CD4-positive, alpha-beta T cell (primary cell): ENCODE results near the gene GDAP1L1. TPM values are rescaled to one million over a fixed set of nuclear protein-coding genes. Genes with fewer than 3 reads are reported as not detected.

ENCODE experiments used
- ATAC-seq: fragments of 200-7000 bp; cut with Tn5 transposase; one replicate; pipeline ENCODE4 v1.10.0; 2022; ENCODE audit warnings: mild to moderate bottlenecking; ENCODE audit not compliant: poor library complexity
- CTCF ChIA-PET: fragments of 350-600 bp; sonication (Branson Sonifier 250); formaldehyde crosslinking; loops from one replicate; lab custom pipeline; 2021; ENCODE audit warnings: antibody characterized with exemption, inconsistent platforms; lab: Charles Lee
- POLR2A ChIA-PET: fragments of 350-600 bp; sonication (Branson Sonifier 250); formaldehyde crosslinking; loops from one replicate; lab custom pipeline; 2021; ENCODE audit warnings: antibody characterized with exemption, inconsistent platforms; lab: Charles Lee
- DNase-seq, 14 experiments: peaks; one replicate each; pipeline ENCODE4 v3.0.0-alpha.2; 2013 to 2020; ENCODE audit warnings: mixed read lengths in 2 of 14
- H3K27ac ChIP-seq, 2 donors: one replicate each; pipeline versions ENCODE4 v1.5.1 to v1.7.0; 2013; ENCODE audit warnings: low read length in 2 of 2, low read depth in 1 of 2, mild to moderate bottlenecking in 1 of 2
- H3K27me3 ChIP-seq, 2 experiments: 1 replicate in 1 of 2; 2 replicates in 1 of 2; pipeline versions ENCODE4 v1.6.1 to v1.7.0; 2013; ENCODE audit warnings: low read length in 2 of 2, control low read depth in 1 of 2, mild to moderate bottlenecking in 1 of 2, moderate library complexity in 1 of 2; ENCODE audit not compliant: insufficient read depth in 2 of 2, control insufficient read depth in 1 of 2
- H3K36me3 ChIP-seq: one replicate; pipeline ENCODE4 v1.6.1; 2013; ENCODE audit warnings: low read length, control low read depth; ENCODE audit not compliant: insufficient read depth
- H3K4me1 ChIP-seq: one replicate; pipeline ENCODE4 v1.6.1; 2013; ENCODE audit warnings: low read length, control low read depth; ENCODE audit not compliant: insufficient read depth
- H3K4me3 ChIP-seq: one replicate; pipeline ENCODE4 v1.5.1; 2013; ENCODE audit warnings: mild to moderate bottlenecking, low read length, moderate library complexity
- H3K9me3 ChIP-seq, 2 experiments: 1 replicate in 1 of 2; 2 replicates in 1 of 2; pipeline versions ENCODE4 v1.6.1 to v1.7.0; 2013; ENCODE audit warnings: low read length in 2 of 2, mild to moderate bottlenecking in 2 of 2, control low read depth in 1 of 2, moderate library complexity in 1 of 2; ENCODE audit not compliant: control insufficient read depth in 1 of 2, insufficient read depth in 1 of 2
- H3K27ac Mint-ChIP-seq: one replicate; pipeline ENCODE4 v1.8.0; 2020; ENCODE audit warnings: mixed read lengths
- H3K27me3 Mint-ChIP-seq: one replicate; pipeline ENCODE4 v1.8.0; 2021; ENCODE audit warnings: mixed read lengths
- H3K36me3 Mint-ChIP-seq: one replicate; pipeline ENCODE4 v1.8.0; 2021; ENCODE audit warnings: low read depth, mixed read lengths
- H3K4me1 Mint-ChIP-seq: one replicate; pipeline ENCODE4 v1.8.0; 2021; ENCODE audit warnings: low read depth, mixed read lengths
- H3K4me3 Mint-ChIP-seq: one replicate; pipeline ENCODE4 v1.8.0; 2020; ENCODE audit warnings: mild to moderate bottlenecking, mixed read lengths
- H3K9me3 Mint-ChIP-seq: one replicate; pipeline ENCODE4 v1.8.0; 2020; ENCODE audit warnings: mixed read lengths
- CTCF ChIP-seq: fragments of 200-600 bp; IDR thresholded peaks from one replicate; pipeline ENCODE4 v1.8.0; 2022; ENCODE audit warnings: antibody characterized with exemption, mild to moderate bottlenecking
- intact Hi-C, 2 experiments: fragments of 100-400 bp; cut with DNase I in 1 of 2; cut with micrococcal nuclease in 1 of 2; formaldehyde crosslinking; loops; one replicate each; pipeline versions ENCODE4 v1.15.1 to v1.9.0; 2023 to 2025; cut with DNase I, micrococcal nuclease
- total RNA-seq, 174 experiments: library from RNA in 2 of 174; stranded (reverse) in 2 of 174; gene quantifications; one replicate each; pipeline ENCODE4 v1.2.3 and lab custom pipeline; 2021 to 2026

GDAP1L1 gene
- total RNA-seq, 2 experiments from 2014 or later = not detected

GRCh38 chr20:44219791-44220190, 27.3 kb upstream of the GDAP1L1 start:
- DNase-seq (no peak), ATAC-seq (no peak)
- ChIA-PET POLR2A (interaction anchor here (1.5 to 7.7 kb wide), 2 partner anchors 90 to 390 kb away, joined by 6 to 155 read pairs; partner anchors contain the start of gene FITM2), CTCF (interaction anchor here (3.6 to 8.5 kb wide), 2 partner anchors 93 to 165 kb away, joined by 14 to 241 read pairs; partner anchors contain the start of gene FITM2)
- Histone ChIP-seq H3K9me3 (no peaks in the 10 kb centered on the region), H3K4me3 (no peak overlapping the region), H3K27ac (peak overlapping the region; percentile 62 to 71), H3K4me1 (peaks cover 46% of the 10 kb centered on the region), H3K36me3 (peaks cover 4% of the 10 kb centered on the region), H3K27me3 (no peaks in the 10 kb centered on the region)
- H3K27ac Mint-ChIP-seq = peak overlapping the region; percentile 91
- no peaks in the 10 kb centered on the region for H3K9me3 Mint-ChIP-seq
- peaks cover 67% of the 10 kb centered on the region for H3K4me1 Mint-ChIP-seq
- intact Hi-C loops = loop anchor here (5.0 to 10.0 kb wide), 4 partner anchors 305 to 648 kb away; partner anchors contain the start of genes IFT52 (in 1 of the 2) and SERINC3 (in 1 of the 2)
- H3K27me3 Mint-ChIP-seq = no peaks in the 10 kb centered on the region
- no peak for TF ChIP-seq CTCF
- H3K36me3 Mint-ChIP-seq = peaks cover 10% of the 10 kb centered on the region
- H3K4me3 Mint-ChIP-seq = peak overlapping the region; percentile 80

GRCh38 chr20:44221368-44221954, 25.6 kb upstream of the GDAP1L1 start:
- H3K4me3 Mint-ChIP-seq = no peak overlapping the region
- intact Hi-C loops = no loop called here

GRCh38 chr20:44222027-44222426, 25.1 kb upstream of the GDAP1L1 start:
- Mint-ChIP-seq H3K9me3 (no peaks in the 10 kb centered on the region), H3K27me3 (no peaks in the 10 kb centered on the region), H3K27ac (peak overlapping the region; percentile 91), H3K4me3 (no peak overlapping the region), H3K4me1 (peaks cover 54% of the 10 kb centered on the region), H3K36me3 (peaks cover 3% of the 10 kb centered on the region)
- peaks cover 37% of the 10 kb centered on the region for H3K4me1 ChIP-seq
- CTCF ChIA-PET = interaction anchor here (1.6 kb wide), 1 partner anchor 89 kb away, joined by 7 read pairs; the partner anchor contains the start of gene FITM2
- H3K27ac ChIP-seq = no peak overlapping the region
- POLR2A ChIA-PET = no interaction called here
- peaks cover 4% of the 10 kb centered on the region for H3K36me3 ChIP-seq
- no peak for TF ChIP-seq CTCF
- no peaks in the 10 kb centered on the region for H3K27me3 ChIP-seq
- no peaks in the 10 kb centered on the region for H3K9me3 ChIP-seq
- ATAC-seq (no peak), DNase-seq (no peak)
- intact Hi-C loops = no loop called here
- H3K4me3 ChIP-seq = no peak overlapping the region

More at GRCh38 chr20:44221368-44221954, 25.6 kb upstream of the GDAP1L1 start:
- H3K36me3 Mint-ChIP-seq = peaks cover 3% of the 10 kb centered on the region
- no peak for TF ChIP-seq CTCF
- ChIA-PET CTCF (interaction anchor here (1.6 kb wide), 1 partner anchor 89 kb away, joined by 7 read pairs; the partner anchor contains the start of gene FITM2), POLR2A (no interaction called here)
- H3K27me3 ChIP-seq = no peaks in the 10 kb centered on the region
- no peaks in the 10 kb centered on the region for H3K27me3 Mint-ChIP-seq
- ATAC-seq = no peak
- peak overlapping the region in 1 of 2 donors; percentile 62 for H3K27ac ChIP-seq
- no peaks in the 10 kb centered on the region for H3K9me3 Mint-ChIP-seq
- H3K4me3 ChIP-seq = no peak overlapping the region
- no peaks in the 10 kb centered on the region for H3K9me3 ChIP-seq
- H3K27ac Mint-ChIP-seq = peak overlapping the region; percentile 91
- H3K4me1 ChIP-seq = peaks cover 40% of the 10 kb centered on the region
- peaks cover 54% of the 10 kb centered on the region for H3K4me1 Mint-ChIP-seq
- DNase-seq = no peak
- H3K36me3 ChIP-seq = peaks cover 4% of the 10 kb centered on the region
